ENCODE results near the gene ALOX5. TPM values are rescaled to one million over a fixed set of nuclear protein-coding genes. Genes with fewer than 3 reads are reported as not detected.
"Not testable (repeated sequence)": the region's sequence is repeated elsewhere in the genome, so short reads cannot be mapped to it uniquely, and the experiment has no call there.

Gene ALOX5
- total RNA-seq, 1 experiment from 2014 or later, result not detected

DNA sequence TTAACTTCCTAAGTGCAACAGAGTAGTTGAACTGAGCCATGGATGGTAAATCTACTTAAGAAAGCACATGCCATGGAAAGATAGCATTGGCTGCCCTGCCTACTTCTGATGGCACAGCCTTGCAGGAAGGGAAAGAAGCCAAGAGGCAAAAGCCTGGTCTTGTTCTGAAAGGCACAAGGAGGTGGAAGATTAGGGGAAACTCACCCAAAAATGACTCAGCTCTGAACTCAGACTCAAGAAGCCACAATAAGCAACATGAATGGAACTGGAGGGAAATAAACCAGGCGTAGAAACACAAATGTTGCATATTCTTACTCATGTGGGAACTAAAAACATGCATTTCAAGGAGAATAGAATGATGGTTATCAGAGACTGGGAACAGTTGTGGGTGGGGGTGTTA is 20.8 kb upstream of the ALOX5 start:
- Histone ChIP-seq H3K36me3 (ENCODE audit: insufficient read depth, low read length, poor library complexity, severe bottlenecking) (no peaks in the 10 kb centered on the region), H3K27me3 (replicated peaks; ENCODE audit: insufficient read depth, low read depth, low read length, poor library complexity) (peaks cover 14% of the 10 kb centered on the region), H3K4me1 (ENCODE audit: insufficient read depth, low read length, poor library complexity, severe bottlenecking) (no peaks in the 10 kb centered on the region), H3K4me3 (ENCODE audit: low read depth, low read length, poor library complexity, severe bottlenecking) (no peak overlapping the region), H3K9me3 (ENCODE audit: low read depth, low read length, poor library complexity, severe bottlenecking) (no peaks in the 10 kb centered on the region), H3K27ac (ENCODE audit: low read depth, low read length, poor library complexity, severe bottlenecking) (no peak overlapping the region)
- TF ChIP-seq, protein P1, sequence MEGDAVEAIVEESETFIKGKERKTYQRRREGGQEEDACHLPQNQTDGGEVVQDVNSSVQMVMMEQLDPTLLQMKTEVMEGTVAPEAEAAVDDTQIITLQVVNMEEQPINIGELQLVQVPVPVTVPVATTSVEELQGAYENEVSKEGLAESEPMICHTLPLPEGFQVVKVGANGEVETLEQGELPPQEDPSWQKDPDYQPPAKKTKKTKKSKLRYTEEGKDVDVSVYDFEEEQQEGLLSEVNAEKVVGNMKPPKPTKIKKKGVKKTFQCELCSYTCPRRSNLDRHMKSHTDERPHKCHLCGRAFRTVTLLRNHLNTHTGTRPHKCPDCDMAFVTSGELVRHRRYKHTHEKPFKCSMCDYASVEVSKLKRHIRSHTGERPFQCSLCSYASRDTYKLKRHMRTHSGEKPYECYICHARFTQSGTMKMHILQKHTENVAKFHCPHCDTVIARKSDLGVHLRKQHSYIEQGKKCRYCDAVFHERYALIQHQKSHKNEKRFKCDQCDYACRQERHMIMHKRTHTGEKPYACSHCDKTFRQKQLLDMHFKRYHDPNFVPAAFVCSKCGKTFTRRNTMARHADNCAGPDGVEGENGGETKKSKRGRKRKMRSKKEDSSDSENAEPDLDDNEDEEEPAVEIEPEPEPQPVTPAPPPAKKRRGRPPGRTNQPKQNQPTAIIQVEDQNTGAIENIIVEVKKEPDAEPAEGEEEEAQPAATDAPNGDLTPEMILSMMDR (conservative IDR thresholded peaks at IDR 0.05; ENCODE audit: low read depth, low read length), result no peak
- no peak for TF ChIP-seq EZH2 (IDR thresholded peaks at IDR 0.05; ENCODE audit: borderline replicate concordance, low read depth, low read length, poor library complexity, severe bottlenecking)
- DNase-seq (ENCODE audit: low spot score), result no peak
- ChIA-PET CTCF (no interaction called here), POLR2A (ENCODE audit: low non-redundant PET) (no interaction called here)
- no TSS peak for BruUV-seq (replicated peaks)
- intact Hi-C loops (cut with micrococcal nuclease; ENCODE audit: unreplicated experiment), result no loop called here

DNA sequence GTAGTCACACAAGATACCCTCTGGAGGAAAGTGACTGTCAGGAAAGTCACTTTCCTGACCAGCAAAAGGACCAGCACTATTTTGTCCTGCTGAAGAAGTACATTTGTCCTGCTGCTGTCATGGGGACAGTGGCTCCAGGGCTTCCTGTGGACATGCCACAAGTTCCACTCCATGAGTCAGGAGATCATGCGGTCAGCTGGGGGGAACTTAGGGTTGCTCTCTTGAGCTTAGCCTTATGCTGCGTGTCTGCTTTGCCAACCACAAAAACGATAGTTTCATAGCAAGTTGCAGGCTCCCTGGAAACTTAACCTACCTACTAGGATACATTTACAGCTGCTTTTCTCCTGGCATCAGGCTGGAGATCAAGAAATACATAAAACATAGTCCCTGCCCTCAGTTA is 19.8 kb upstream of the ALOX5 start:
- no peaks in the 10 kb centered on the region for H3K36me3 ChIP-seq (ENCODE audit: insufficient read depth, low read length, poor library complexity, severe bottlenecking)
- CTCF ChIA-PET, result no interaction called here
- no peak overlapping the region for H3K4me3 ChIP-seq (ENCODE audit: low read depth, low read length, poor library complexity, severe bottlenecking)
- DNase-seq (ENCODE audit: low spot score), result no peak
- TF ChIP-seq, protein P1 (conservative IDR thresholded peaks at IDR 0.05; ENCODE audit: low read depth, low read length), result no peak
- TF ChIP-seq EZH2 (IDR thresholded peaks at IDR 0.05; ENCODE audit: borderline replicate concordance, low read depth, low read length, poor library complexity, severe bottlenecking), result no peak
- intact Hi-C loops (cut with micrococcal nuclease; ENCODE audit: unreplicated experiment), result no loop called here
- no TSS peak for BruUV-seq (replicated peaks)
- H3K27ac ChIP-seq (ENCODE audit: low read depth, low read length, poor library complexity, severe bottlenecking), result no peak overlapping the region
- POLR2A ChIA-PET (ENCODE audit: low non-redundant PET), result no interaction called here
- no peaks in the 10 kb centered on the region for H3K9me3 ChIP-seq (ENCODE audit: low read depth, low read length, poor library complexity, severe bottlenecking)
- H3K4me1 ChIP-seq (ENCODE audit: insufficient read depth, low read length, poor library complexity, severe bottlenecking), result no peaks in the 10 kb centered on the region
- peaks cover 14% of the 10 kb centered on the region for H3K27me3 ChIP-seq (replicated peaks; ENCODE audit: insufficient read depth, low read depth, low read length, poor library complexity)

DNA sequence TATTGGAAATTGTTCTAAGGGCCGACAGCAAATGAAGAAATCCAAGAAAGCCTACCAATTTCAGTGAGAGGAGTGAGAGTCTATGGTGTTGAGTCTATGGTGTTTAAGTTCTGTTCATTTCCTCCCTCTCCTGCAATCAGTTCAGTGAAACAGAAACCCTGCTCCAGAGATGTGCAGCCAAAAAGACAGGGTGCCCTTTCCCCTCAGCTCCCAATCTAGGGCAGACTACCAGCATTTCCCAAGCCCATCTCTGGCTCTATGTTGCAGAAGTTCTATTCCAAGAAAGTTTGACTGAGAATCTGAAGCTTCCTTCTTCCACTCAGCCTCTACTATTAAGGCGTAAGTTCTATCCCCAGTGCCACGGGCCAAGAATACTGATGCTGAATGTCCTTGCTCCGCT is 18.5 kb upstream of the ALOX5 start:
- BruUV-seq (replicated peaks), result no TSS peak
- TF ChIP-seq, protein P1 (conservative IDR thresholded peaks at IDR 0.05; ENCODE audit: low read depth, low read length), result no peak
- TF ChIP-seq EZH2 (IDR thresholded peaks at IDR 0.05; ENCODE audit: borderline replicate concordance, low read depth, low read length, poor library complexity, severe bottlenecking), result no peak
- no peaks in the 10 kb centered on the region for H3K36me3 ChIP-seq (ENCODE audit: insufficient read depth, low read length, poor library complexity, severe bottlenecking)
- no peak for DNase-seq (ENCODE audit: low spot score)
- intact Hi-C loops (cut with micrococcal nuclease; ENCODE audit: unreplicated experiment), result no loop called here
- no peaks in the 10 kb centered on the region for H3K9me3 ChIP-seq (ENCODE audit: low read depth, low read length, poor library complexity, severe bottlenecking)
- POLR2A ChIA-PET (ENCODE audit: low non-redundant PET), result no interaction called here
- H3K27me3 ChIP-seq (replicated peaks; ENCODE audit: insufficient read depth, low read depth, low read length, poor library complexity), result peaks cover 14% of the 10 kb centered on the region
- CTCF ChIA-PET, result no interaction called here
- H3K27ac ChIP-seq (ENCODE audit: low read depth, low read length, poor library complexity, severe bottlenecking), result no peak overlapping the region
- H3K4me3 ChIP-seq (ENCODE audit: low read depth, low read length, poor library complexity, severe bottlenecking), result no peak overlapping the region
- no peaks in the 10 kb centered on the region for H3K4me1 ChIP-seq (ENCODE audit: insufficient read depth, low read length, poor library complexity, severe bottlenecking)

DNA sequence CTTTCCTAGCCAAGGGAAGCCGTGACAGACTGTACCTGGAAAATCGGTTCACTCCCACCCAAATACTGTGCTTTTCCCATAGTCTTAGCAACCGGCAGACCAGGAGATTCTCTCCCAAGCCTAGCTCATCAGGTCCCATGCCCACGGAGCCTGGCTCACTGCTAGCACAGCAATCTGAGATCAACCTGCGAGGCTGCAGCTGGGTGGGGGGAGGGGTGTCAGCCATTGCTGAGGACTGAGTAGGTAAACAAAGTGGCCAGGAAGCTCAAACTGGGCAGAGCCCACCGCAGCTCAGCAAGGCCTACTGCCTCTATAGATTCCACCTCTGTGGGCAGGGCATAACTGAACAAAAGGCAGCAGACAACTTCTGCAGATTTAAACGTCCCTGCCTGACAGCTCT is 15.1 kb upstream of the ALOX5 start:
- H3K36me3 ChIP-seq (ENCODE audit: insufficient read depth, low read length, poor library complexity, severe bottlenecking); POLR2A ChIA-PET (ENCODE audit: low non-redundant PET); H3K4me3 ChIP-seq (ENCODE audit: low read depth, low read length, poor library complexity, severe bottlenecking); H3K9me3 ChIP-seq (ENCODE audit: low read depth, low read length, poor library complexity, severe bottlenecking); H3K27ac ChIP-seq (ENCODE audit: low read depth, low read length, poor library complexity, severe bottlenecking); CTCF ChIA-PET; DNase-seq (ENCODE audit: low spot score); intact Hi-C loops (cut with micrococcal nuclease; ENCODE audit: unreplicated experiment); H3K4me1 ChIP-seq (ENCODE audit: insufficient read depth, low read length, poor library complexity, severe bottlenecking); BruUV-seq (replicated peaks): not testable (repeated sequence)
- peaks cover 13% of the 10 kb centered on the region for H3K27me3 ChIP-seq (replicated peaks; ENCODE audit: insufficient read depth, low read depth, low read length, poor library complexity)

DNA sequence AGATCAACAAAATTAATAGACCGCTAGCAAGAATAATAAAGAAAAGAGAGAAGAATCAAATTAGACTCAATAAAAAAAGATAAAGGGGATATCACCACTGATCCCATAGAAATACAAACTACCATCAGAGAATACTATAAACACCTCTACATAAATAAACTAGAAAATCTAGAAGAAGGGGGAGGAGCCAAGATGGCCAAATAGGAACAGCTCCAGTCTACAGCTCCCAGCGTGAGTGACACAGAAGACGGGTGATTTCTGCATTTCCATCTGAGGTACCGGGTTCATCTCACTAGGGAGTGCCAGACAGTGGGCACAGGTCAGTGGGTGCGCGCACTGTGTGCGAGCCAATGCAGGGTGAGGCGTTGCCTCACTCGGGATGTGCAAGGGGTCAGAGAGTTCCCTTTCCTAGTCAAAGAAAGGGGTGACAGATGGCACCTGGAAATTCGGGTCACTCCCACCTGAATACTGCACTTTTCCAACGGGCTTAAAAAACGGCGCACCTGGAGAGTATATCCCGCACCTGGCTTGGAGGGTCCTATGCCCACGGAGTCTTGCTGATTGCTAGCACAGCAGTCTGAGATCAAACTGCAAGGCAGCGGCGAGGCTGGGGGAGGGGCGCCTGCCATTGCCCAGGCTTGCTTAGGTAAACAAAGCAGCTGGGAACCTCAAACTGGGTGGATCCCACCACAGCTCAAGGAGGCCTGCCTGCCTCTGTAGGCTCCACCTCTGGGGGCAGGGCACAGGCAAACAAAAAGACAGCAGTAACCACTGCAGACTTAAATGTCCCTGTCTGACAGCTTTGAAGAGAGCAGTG is 11.8 kb upstream of the ALOX5 start:
- POLR2A ChIA-PET (ENCODE audit: low non-redundant PET); H3K4me3 ChIP-seq (ENCODE audit: low read depth, low read length, poor library complexity, severe bottlenecking); DNase-seq (ENCODE audit: low spot score); H3K36me3 ChIP-seq (ENCODE audit: insufficient read depth, low read length, poor library complexity, severe bottlenecking); H3K27me3 ChIP-seq (replicated peaks; ENCODE audit: insufficient read depth, low read depth, low read length, poor library complexity); H3K4me1 ChIP-seq (ENCODE audit: insufficient read depth, low read length, poor library complexity, severe bottlenecking); H3K9me3 ChIP-seq (ENCODE audit: low read depth, low read length, poor library complexity, severe bottlenecking); H3K27ac ChIP-seq (ENCODE audit: low read depth, low read length, poor library complexity, severe bottlenecking); intact Hi-C loops (cut with micrococcal nuclease; ENCODE audit: unreplicated experiment); CTCF ChIA-PET; BruUV-seq (replicated peaks): not testable (repeated sequence)
